ENCODE measurements around the gene TRIM63. TPM values are rescaled to one million over a fixed set of nuclear protein-coding genes. Genes with fewer than 3 reads are reported as not detected.

Gene TRIM63
- total and polyA plus RNA-seq, 9 of the 15 experiments (the other 6 are each of a cell fraction or from before 2014, with no cell fraction given), result 0.08 to 0.57 (median 0.36) TPM

DNA sequence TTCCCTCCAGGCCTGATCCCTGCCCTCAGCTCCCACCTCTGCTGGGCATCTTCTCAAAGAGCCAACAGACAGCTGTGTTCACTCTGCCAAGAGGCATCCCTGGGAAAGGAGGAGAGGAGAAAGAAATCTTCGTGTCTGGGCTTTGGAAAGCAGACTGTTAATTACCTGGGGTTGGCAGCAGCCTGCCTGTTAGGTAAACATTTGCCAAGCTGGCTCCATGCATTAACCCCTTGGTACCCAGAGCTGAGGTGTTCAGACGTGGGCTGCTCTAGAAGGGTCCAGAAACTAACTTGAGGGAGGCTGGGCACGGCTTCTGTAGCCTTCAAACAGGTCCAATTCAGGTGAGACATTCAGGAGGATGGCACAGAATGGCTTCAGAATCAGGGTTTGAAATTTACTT lies 54.6 kb downstream of the TRIM63 start:
- FAIRE-seq, result no peak
- no peak overlapping the region for H3K4me3 ChIP-seq
- in situ Hi-C loops (cut with MboI) (no loop called here), intact Hi-C loops (cut with micrococcal nuclease) (no loop called here)
- TF ChIP-seq, protein P1, sequence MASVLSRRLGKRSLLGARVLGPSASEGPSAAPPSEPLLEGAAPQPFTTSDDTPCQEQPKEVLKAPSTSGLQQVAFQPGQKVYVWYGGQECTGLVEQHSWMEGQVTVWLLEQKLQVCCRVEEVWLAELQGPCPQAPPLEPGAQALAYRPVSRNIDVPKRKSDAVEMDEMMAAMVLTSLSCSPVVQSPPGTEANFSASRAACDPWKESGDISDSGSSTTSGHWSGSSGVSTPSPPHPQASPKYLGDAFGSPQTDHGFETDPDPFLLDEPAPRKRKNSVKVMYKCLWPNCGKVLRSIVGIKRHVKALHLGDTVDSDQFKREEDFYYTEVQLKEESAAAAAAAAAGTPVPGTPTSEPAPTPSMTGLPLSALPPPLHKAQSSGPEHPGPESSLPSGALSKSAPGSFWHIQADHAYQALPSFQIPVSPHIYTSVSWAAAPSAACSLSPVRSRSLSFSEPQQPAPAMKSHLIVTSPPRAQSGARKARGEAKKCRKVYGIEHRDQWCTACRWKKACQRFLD (CRISPR knock-in tag; IDR thresholded peaks at IDR 0.05), result 0 out of 2 replicates have a peak, but pooled peaks have one; percentile 10
- no peak for TF ChIP-seq NFRKB (IDR thresholded peaks at IDR 0.05; ENCODE audit: low read depth)
- no peak for TF ChIP-seq CBX2 (IDR thresholded peaks at IDR 0.05; ENCODE audit: insufficient read depth, low read length, poor library complexity, severe bottlenecking)
- TF ChIP-seq, protein P2, sequence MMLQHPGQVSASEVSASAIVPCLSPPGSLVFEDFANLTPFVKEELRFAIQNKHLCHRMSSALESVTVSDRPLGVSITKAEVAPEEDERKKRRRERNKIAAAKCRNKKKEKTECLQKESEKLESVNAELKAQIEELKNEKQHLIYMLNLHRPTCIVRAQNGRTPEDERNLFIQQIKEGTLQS (IDR thresholded peaks at IDR 0.05), result no peak
- TF ChIP-seq, protein P2 (CRISPR knock-in tag; conservative IDR thresholded peaks at IDR 0.05), result 0 out of 2 replicates have a peak, but pooled peaks have one; percentile 2
- CTCF ChIA-PET (ENCODE audit: low intra/inter-chr PET ratio), result no interaction called here
- peaks cover 15% of the 10 kb centered on the region in 2 experiments for H3K4me1 ChIP-seq (replicated peaks in 1 of 2; ENCODE audit: control insufficient read depth in 2 of 2, insufficient read depth in 2 of 2, low read length in 2 of 2)
- H3K27me3 ChIP-seq (ENCODE audit: control insufficient read depth in 2 of 2, insufficient read depth in 2 of 2, low read length in 2 of 2), result no peaks in the 10 kb centered on the region
- no peak overlapping the region for H3K27ac ChIP-seq (ENCODE audit: extremely low read depth, low read depth, low read length)
- no TSS peak for BruUV-seq (replicated peaks)
- 23% methylated on average over 3 of the region's 3 CpGs for WGBS (ENCODE audit: insufficient coverage, low coverage, missing lambda C conversion rate)
- H3K36me3 ChIP-seq (ENCODE audit: control insufficient read depth, insufficient read depth, low read length), result no peaks in the 10 kb centered on the region
- no peaks in the 10 kb centered on the region for H4K20me1 ChIP-seq (replicated peaks; ENCODE audit: control insufficient read depth, insufficient read depth, low read length)
- no peak overlapping the region for H3K4me2 ChIP-seq (ENCODE audit: insufficient read depth, low read length)
- H3K9me3 ChIP-seq (replicated peaks; ENCODE audit: control insufficient read depth, insufficient read depth, low read depth, low read length), result no peaks in the 10 kb centered on the region
- POLR2A ChIA-PET, result interaction anchor here (1.0 to 1.6 kb wide), 5 partner anchors 8 to 266 kb away, joined by 3 to 8 read pairs (median 4); partner anchors contain the start of gene EXTL1
- ATAC-seq, result no peak
- H2AFZ ChIP-seq (ENCODE audit: low read depth, low read length), result no peak overlapping the region
- DNase-seq (ENCODE audit: extremely low read depth in 1 of 4, low spot score in 3 of 4), result no peak
- H3K9me1 ChIP-seq (ENCODE audit: control insufficient read depth, insufficient read depth, low read length), result no peaks in the 10 kb centered on the region
- H3K79me2 ChIP-seq (ENCODE audit: control insufficient read depth, insufficient read depth, low read length), result no peaks in the 10 kb centered on the region
- peak overlapping the region in 1 of 2 experiments; percentile 38; a peak in 1 of 4 replicates for H3K9ac ChIP-seq (ENCODE audit: insufficient read depth in 1 of 2, low read depth in 2 of 2, low read length in 2 of 2)
